Ascending aorta (tissue), 2 donors: ENCODE data around the gene LRP1B. TPM values are rescaled to one million over a fixed set of nuclear protein-coding genes. Genes with fewer than 3 reads are reported as not detected.

Source experiments
- DNase-seq, 2 donors: peaks; one replicate each; pipeline ENCODE4 v3.0.0-alpha.2; 2019; ENCODE audit warnings: low spot score in 2 of 2
- H3K27ac ChIP-seq, 2 donors: fragments of 200-600 bp; sonication (generic); one replicate each; pipeline ENCODE4 v1.5.1; 2016 to 2017; ENCODE audit warnings: mild to moderate bottlenecking in 1 of 2
- H3K27me3 ChIP-seq: fragments of 200-600 bp; sonication (generic); one replicate; pipeline ENCODE4 v1.5.1; 2017
- H3K36me3 ChIP-seq, 2 donors: fragments of 200-600 bp; sonication (generic); one replicate each; pipeline ENCODE4 v1.5.1; 2016
- H3K4me1 ChIP-seq, 2 donors: fragments of 200-600 bp; sonication (generic); one replicate each; pipeline ENCODE4 v1.5.1; 2016 to 2017; ENCODE audit warnings: mild to moderate bottlenecking in 1 of 2
- H3K4me3 ChIP-seq, 2 donors: fragments of 200-600 bp; sonication (generic); one replicate each; pipeline ENCODE4 v1.5.1; 2016 to 2017; ENCODE audit warnings: mild to moderate bottlenecking in 1 of 2
- H3K9me3 ChIP-seq, 2 donors: fragments of 200-600 bp; sonication (generic); one replicate each; pipeline ENCODE4 v1.5.1; 2016
- CTCF ChIP-seq, 3 experiments: fragments of 200-600 bp in 2 of 3; fragments of 450-650 bp in 1 of 3; sonication (generic) in 2 of 3; IDR thresholded peaks; one replicate each; pipeline ENCODE4 v1.5.1; 2016 to 2019; ENCODE audit warnings: antibody characterized with exemption in 3 of 3, mild to moderate bottlenecking in 1 of 3, moderate library complexity in 1 of 3
- intact Hi-C: fragments of 100-400 bp; cut with DNase I; formaldehyde crosslinking; loops from one replicate; pipeline ENCODE4 v1.15.1; 2023
- total RNA-seq: library from RNA; depleted of rRNA; stranded (reverse); fragments of >200 nt; gene quantifications from one replicate; pipeline ENCODE4 v1.1.0, GENCODE V29; 2016

The LRP1B gene
- total RNA-seq, 1 donor from 2014 or later: not detected

- Histone ChIP-seq H3K4me3 (no peak overlapping the region), H3K27me3 (no peaks in the 10 kb centered on the region), H3K36me3 (no peaks in the 10 kb centered on the region), H3K9me3 (no peaks in the 10 kb centered on the region), H3K27ac (no peak overlapping the region), H3K4me1 (no peaks in the 10 kb centered on the region)
- intact Hi-C loops: no loop called here
- TF ChIP-seq CTCF (IDR thresholded peaks at IDR 0.05): no peak
- DNase-seq: no peak
Observed at GRCh38 chr2:141932261-141932660, 198.6 kb downstream of the LRP1B start.

- TF ChIP-seq CTCF (IDR thresholded peaks at IDR 0.05): no peak
- Histone ChIP-seq H3K4me3 (no peak overlapping the region), H3K27ac (no peak overlapping the region), H3K9me3 (no peaks in the 10 kb centered on the region), H3K27me3 (no peaks in the 10 kb centered on the region), H3K36me3 (no peaks in the 10 kb centered on the region), H3K4me1 (no peaks in the 10 kb centered on the region)
- intact Hi-C loops: no loop called here
- DNase-seq: no peak
Observed at GRCh38 chr2:141931797-141932196, 199.0 kb downstream of the LRP1B start.

- Histone ChIP-seq H3K4me1 (no peaks in the 10 kb centered on the region), H3K9me3 (no peaks in the 10 kb centered on the region), H3K27ac (no peak overlapping the region), H3K4me3 (no peak overlapping the region), H3K36me3 (no peaks in the 10 kb centered on the region), H3K27me3 (no peaks in the 10 kb centered on the region)
- no peak for DNase-seq
- TF ChIP-seq CTCF (IDR thresholded peaks at IDR 0.05): no peak
- intact Hi-C loops: no loop called here
Observed at GRCh38 chr2:141930803-141931202, 200.0 kb downstream of the LRP1B start.

- Histone ChIP-seq H3K27me3 (no peaks in the 10 kb centered on the region), H3K4me3 (no peak overlapping the region), H3K9me3 (no peaks in the 10 kb centered on the region), H3K27ac (no peak overlapping the region), H3K36me3 (no peaks in the 10 kb centered on the region), H3K4me1 (no peaks in the 10 kb centered on the region)
- intact Hi-C loops: no loop called here
- no peak for DNase-seq
- no peak for TF ChIP-seq CTCF (IDR thresholded peaks at IDR 0.05)
Observed at GRCh38 chr2:141929331-141930252, 201.2 kb downstream of the LRP1B start.

- no peak overlapping the region for H3K4me3 ChIP-seq
- H3K27ac ChIP-seq: no peak overlapping the region
- H3K27me3 ChIP-seq: no peaks in the 10 kb centered on the region
- intact Hi-C loops: no loop called here
- no peaks in the 10 kb centered on the region for H3K9me3 ChIP-seq
- DNase-seq: no peak
- no peak for TF ChIP-seq CTCF (IDR thresholded peaks at IDR 0.05)
- no peaks in the 10 kb centered on the region for H3K36me3 ChIP-seq
- H3K4me1 ChIP-seq: no peaks in the 10 kb centered on the region
Observed at GRCh38 chr2:141928476-141928875, 202.3 kb downstream of the LRP1B start.
